MG63 (cell line): Measurements from ENCODE around the gene ZNF837. TPM values are rescaled to one million over a fixed set of nuclear protein-coding genes. Genes with fewer than 3 reads are reported as not detected.

Experiments
- DNase-seq: peaks from one replicate; pipeline ENCODE4 v3.0.0-alpha.2; 2020
- H3K27me3 ChIP-seq: fragments of 250-450 bp; sonication (Bioruptor Pico); 2 replicates; pipeline ENCODE4 v1.5.1; 2020; ENCODE audit warnings: mild to moderate bottlenecking, moderate library complexity
- H3K36me3 ChIP-seq: fragments of 250-450 bp; sonication (Bioruptor Pico); 2 replicates; pipeline ENCODE4 v1.5.1; 2020; ENCODE audit warnings: mild to moderate bottlenecking, moderate library complexity
- H3K4me3 ChIP-seq: fragments of 250-450 bp; sonication (Bioruptor Pico); 2 replicates; pipeline ENCODE4 v1.5.1; 2020; ENCODE audit warnings: mild to moderate bottlenecking, moderate library complexity
- H3K9me3 ChIP-seq: fragments of 250-450 bp; sonication (Bioruptor Pico); 2 replicates; pipeline ENCODE4 v1.5.1; 2020; ENCODE audit warnings: mild to moderate bottlenecking, moderate library complexity
- total RNA-seq: library from RNA; depleted of rRNA; stranded (reverse); fragments of >200 nt; shearing (Covaris generic); gene quantifications from 2 replicates; pipeline ENCODE4 v1.2.3, GENCODE V29; 2014; ENCODE audit warnings: low replicate concordance

The ZNF837 gene
- total RNA-seq, 1 experiment from 2014 or later, result 4.0 TPM

- Histone ChIP-seq H3K9me3 (no peaks in the 10 kb centered on the region), H3K4me3 (peak overlapping the region; percentile 92), H3K36me3 (peaks cover 7% of the 10 kb centered on the region; the same call in 1 of the 2 replicates), H3K27me3 (no peaks in the 10 kb centered on the region)
- DNase-seq, result peak; percentile 68
Measured at GRCh38 chr19:58346961-58347929, 33.6 kb downstream of the ZNF837 start.

DNA sequence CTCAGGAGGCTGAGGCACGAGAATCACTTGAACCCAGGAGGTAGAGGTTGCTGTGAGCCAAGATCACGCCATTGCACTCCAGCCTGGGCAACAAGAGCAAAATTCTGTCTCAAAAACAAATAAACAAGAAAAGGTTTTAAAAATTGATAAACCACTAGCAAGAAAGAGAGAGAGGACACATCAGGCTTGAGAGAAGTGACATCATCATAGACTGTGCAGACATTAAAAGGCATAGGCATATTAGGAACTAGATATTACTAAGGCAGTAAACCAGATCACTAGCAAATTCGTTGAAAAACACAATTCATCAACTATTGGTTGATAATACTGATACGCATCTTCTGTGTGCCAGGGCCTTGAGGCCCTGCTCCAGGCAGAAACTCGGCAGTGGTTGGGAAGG lies 35.3 kb downstream of the ZNF837 start:
- DNase-seq, result no peak

DNA sequence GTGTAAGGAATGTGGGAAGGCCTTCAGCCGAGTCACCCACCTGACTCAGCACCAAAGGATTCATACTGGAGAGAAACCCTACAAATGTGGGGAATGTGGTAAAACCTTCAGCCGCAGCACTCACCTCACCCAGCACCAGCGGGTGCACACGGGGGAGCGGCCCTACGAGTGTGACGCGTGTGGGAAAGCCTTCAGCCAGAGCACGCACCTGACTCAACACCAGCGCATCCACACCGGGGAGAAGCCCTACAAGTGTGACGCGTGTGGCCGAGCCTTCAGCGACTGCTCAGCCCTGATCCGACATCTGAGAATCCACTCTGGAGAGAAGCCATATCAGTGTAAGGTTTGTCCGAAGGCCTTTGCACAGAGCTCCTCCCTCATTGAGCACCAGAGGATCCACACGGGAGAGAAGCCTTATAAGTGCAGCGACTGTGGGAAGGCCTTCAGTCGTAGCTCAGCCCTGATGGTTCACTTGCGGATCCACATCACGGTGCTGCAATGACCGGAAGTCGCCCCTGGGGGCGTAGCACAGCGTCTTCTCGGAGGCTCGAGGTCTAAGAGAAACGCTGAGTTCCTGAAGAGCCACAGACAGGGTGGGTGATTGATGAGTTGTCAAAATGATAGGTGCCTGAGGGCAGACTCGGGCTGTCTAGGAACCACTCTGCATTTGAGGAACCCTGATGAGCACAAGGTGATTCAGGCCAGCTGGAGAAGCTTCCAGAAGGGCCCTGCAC lies 41.8 kb downstream of the ZNF837 start:
- Histone ChIP-seq H3K9me3 (peaks cover 10% of the 10 kb centered on the region), H3K27me3 (no peaks in the 10 kb centered on the region), H3K36me3 (peaks cover 58% of the 10 kb centered on the region), H3K4me3 (no peak overlapping the region)
- DNase-seq, result no peak

More for the DNA sequence above, 35.3 kb downstream of the ZNF837 start:
- H3K4me3 ChIP-seq, result no peak overlapping the region
- H3K36me3 ChIP-seq, result peaks cover 16% of the 10 kb centered on the region
- H3K9me3 ChIP-seq, result no peaks in the 10 kb centered on the region
- no peaks in the 10 kb centered on the region for H3K27me3 ChIP-seq

DNA sequence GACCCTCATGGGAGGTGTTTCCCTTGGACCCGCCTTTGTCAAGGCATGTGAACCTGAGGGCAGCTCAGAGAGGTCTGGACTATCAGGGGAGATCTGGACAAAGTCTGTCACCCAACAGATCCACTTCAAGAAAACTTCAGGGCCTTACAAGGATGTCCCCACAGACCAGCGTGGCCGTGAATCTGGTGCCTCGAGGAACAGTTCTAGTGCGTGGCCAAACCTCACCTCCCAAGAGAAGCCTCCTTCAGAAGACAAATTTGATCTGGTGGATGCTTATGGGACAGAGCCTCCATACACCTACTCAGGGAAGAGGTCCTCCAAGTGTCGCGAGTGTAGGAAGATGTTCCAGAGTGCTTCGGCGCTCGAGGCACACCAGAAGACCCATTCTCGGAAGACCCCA lies 42.5 kb downstream of the ZNF837 start:
- Histone ChIP-seq H3K36me3 (peaks cover 58% of the 10 kb centered on the region), H3K9me3 (peaks cover 10% of the 10 kb centered on the region), H3K27me3 (no peaks in the 10 kb centered on the region), H3K4me3 (no peak overlapping the region)
- no peak for DNase-seq

- H3K27me3 ChIP-seq, result peaks cover 2% of the 10 kb centered on the region; the same call in 1 of the 2 replicates
Measured at GRCh38 chr19:58336820-58337219, 44.0 kb downstream of the ZNF837 start.

GRCh38 chr19:58336216-58336615 lies 44.6 kb downstream of the ZNF837 start:
- Histone ChIP-seq H3K36me3 (peaks cover 52% of the 10 kb centered on the region), H3K4me3 (no peak overlapping the region), H3K9me3 (peaks cover 12% of the 10 kb centered on the region), H3K27me3 (peaks cover 2% of the 10 kb centered on the region; the same call in 1 of the 2 replicates)
- no peak for DNase-seq

More at GRCh38 chr19:58336820-58337219, 44.0 kb downstream of the ZNF837 start:
- Histone ChIP-seq H3K9me3 (peaks cover 12% of the 10 kb centered on the region), H3K36me3 (peaks cover 58% of the 10 kb centered on the region), H3K4me3 (no peak overlapping the region)
- DNase-seq, result no peak

- no peak overlapping the region for H3K4me3 ChIP-seq
- peaks cover 15% of the 10 kb centered on the region for H3K9me3 ChIP-seq
- H3K27me3 ChIP-seq, result peaks cover 2% of the 10 kb centered on the region; the same call in 1 of the 2 replicates
- peaks cover 50% of the 10 kb centered on the region for H3K36me3 ChIP-seq
- DNase-seq, result no peak
Measured at GRCh38 chr19:58335630-58336029, 45.2 kb downstream of the ZNF837 start.

- Histone ChIP-seq H3K36me3 (peaks cover 47% of the 10 kb centered on the region), H3K27me3 (peaks cover 2% of the 10 kb centered on the region; the same call in 1 of the 2 replicates), H3K9me3 (peaks cover 15% of the 10 kb centered on the region), H3K4me3 (no peak overlapping the region)
- no peak for DNase-seq
Measured at GRCh38 chr19:58334691-58335249, 46.1 kb downstream of the ZNF837 start.

- H3K36me3 ChIP-seq, result peaks cover 35% of the 10 kb centered on the region
- DNase-seq, result no peak
Measured at GRCh38 chr19:58332697-58333096, 48.1 kb downstream of the ZNF837 start.

DNA sequence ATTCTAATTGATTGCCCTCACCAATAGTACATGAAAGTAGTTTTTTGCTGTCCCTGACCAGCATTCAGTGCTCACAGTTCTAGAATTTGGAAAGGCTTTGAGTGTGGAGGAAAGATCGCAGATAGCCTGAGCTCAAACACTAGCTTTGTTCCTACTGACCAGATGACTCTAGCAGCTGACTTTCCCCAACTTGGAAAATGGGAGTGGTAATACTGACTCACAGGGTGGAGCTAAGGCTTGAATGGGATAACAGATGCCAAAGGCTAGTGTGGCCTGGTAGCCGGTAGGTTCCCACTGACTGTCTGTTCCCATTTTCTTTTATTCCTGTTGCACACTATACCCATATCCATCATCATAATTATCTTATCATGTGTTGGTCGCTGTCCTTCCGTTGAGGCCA lies 50.4 kb downstream of the ZNF837 start:
- peaks cover 19% of the 10 kb centered on the region for H3K36me3 ChIP-seq
- H3K4me3 ChIP-seq, result no peak overlapping the region
- DNase-seq, result no peak
- peaks cover 5% of the 10 kb centered on the region; the same call in 1 of the 2 replicates for H3K9me3 ChIP-seq
- peaks cover 2% of the 10 kb centered on the region; the same call in 1 of the 2 replicates for H3K27me3 ChIP-seq

More at GRCh38 chr19:58332697-58333096, 48.1 kb downstream of the ZNF837 start:
- peaks cover 2% of the 10 kb centered on the region; the same call in 1 of the 2 replicates for H3K27me3 ChIP-seq
- no peak overlapping the region for H3K4me3 ChIP-seq
- peaks cover 5% of the 10 kb centered on the region; the same call in 1 of the 2 replicates for H3K9me3 ChIP-seq

DNA sequence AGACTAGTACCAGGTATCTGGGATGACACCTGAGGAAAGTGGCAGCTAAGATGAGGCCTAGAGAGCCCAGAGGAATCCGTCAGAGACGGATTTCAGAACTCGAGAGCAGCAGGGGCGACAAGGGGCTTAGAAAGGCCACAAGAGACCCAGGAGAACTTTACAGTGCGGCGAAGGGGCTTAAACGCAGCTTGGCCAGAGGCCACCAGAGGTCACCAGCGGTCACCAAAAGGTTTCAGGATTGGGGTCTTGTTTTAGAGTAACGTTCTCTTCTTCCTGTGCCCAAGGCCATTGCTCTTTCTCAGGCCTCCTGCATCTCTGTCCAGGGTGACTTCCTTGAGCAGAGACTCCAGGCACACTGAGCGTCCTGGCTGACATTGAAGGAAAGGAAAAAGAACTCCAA lies 51.8 kb downstream of the ZNF837 start:
- Histone ChIP-seq H3K36me3 (peaks cover 15% of the 10 kb centered on the region; the same call in 1 of the 2 replicates), H3K9me3 (peaks cover 5% of the 10 kb centered on the region; the same call in 1 of the 2 replicates), H3K27me3 (peaks cover 2% of the 10 kb centered on the region; the same call in 1 of the 2 replicates), H3K4me3 (no peak overlapping the region)
- no peak for DNase-seq

DNA sequence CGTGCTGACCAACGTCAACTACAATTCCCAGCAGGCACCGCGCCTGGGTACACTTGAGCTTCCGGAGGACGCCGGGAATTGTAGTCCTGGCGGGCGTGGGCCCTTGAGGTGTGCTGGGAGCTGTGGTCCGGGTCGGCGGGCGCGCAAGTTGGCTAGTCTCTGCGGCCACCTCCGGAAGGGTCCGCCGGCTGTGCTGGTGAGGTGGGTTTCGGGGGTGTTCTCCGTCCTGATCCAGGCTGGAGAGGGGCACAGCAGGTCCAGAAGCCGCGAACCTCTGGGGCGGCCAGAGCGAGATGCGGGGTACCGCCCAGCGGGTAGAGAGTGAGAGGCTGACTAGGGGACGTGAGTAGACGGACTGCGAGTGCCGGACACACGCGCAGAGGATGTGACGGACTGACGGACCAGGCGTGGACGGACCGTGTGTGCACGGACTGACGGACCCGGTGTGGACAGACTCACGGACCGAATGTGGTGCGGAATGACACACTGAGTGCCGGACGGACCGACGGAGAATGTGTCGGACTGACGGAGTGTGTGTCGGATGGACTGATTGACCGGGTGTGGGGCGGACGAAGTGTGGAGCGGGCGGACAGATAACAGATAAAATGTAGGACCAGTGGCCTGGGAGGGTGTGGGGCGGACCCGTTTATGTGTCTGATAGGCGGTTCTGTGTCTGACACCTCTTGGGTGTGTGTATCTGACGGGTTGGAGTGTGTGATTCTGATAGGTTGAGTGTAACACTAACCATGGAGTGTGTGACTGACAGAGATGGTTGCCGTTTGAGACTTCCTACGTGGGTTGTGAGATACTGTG lies 53.7 kb downstream of the ZNF837 start, which contains the start of gene ZSCAN22:
Gene ZSCAN22, plus strand, starts transcription at position 81 of the 813 bp plus-strand sequence. CDS start 7,809 bp downstream, outside the sequence.
- peak within 1 kb of the TSS; percentile 89 for H3K4me3 ChIP-seq
- H3K27me3 ChIP-seq, result no peaks in the 10 kb centered on the region
- peak; percentile 98 for DNase-seq
- peaks cover 2% of the 10 kb centered on the region; the same call in 1 of the 2 replicates for H3K9me3 ChIP-seq
- H3K36me3 ChIP-seq, result peaks cover 14% of the 10 kb centered on the region

DNA sequence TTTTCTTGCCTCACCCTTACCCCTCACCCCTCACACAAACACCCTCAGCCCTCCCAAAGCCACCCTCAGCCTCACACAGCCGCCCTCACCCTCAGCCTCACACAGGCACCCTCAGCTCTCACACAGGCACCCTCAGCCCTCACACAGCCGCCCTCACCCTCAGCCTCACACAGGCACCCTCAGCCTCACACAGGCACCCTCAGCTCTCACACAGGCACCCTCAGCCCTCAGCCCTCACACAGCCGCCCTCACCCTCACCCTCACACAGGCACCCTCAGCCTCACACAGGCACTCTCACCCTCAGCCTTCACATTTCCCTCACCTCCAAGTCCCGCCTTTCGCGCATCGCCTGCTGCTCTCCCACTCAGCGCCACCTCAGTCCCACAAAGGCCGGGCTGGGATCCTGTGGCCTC lies 54.3 kb downstream of the ZNF837 start:
- H3K9me3 ChIP-seq, result peaks cover 2% of the 10 kb centered on the region; the same call in 1 of the 2 replicates
- H3K27me3 ChIP-seq, result no peaks in the 10 kb centered on the region
- peak overlapping the region; percentile 89 for H3K4me3 ChIP-seq
- H3K36me3 ChIP-seq, result peaks cover 20% of the 10 kb centered on the region
- no peak for DNase-seq

DNA sequence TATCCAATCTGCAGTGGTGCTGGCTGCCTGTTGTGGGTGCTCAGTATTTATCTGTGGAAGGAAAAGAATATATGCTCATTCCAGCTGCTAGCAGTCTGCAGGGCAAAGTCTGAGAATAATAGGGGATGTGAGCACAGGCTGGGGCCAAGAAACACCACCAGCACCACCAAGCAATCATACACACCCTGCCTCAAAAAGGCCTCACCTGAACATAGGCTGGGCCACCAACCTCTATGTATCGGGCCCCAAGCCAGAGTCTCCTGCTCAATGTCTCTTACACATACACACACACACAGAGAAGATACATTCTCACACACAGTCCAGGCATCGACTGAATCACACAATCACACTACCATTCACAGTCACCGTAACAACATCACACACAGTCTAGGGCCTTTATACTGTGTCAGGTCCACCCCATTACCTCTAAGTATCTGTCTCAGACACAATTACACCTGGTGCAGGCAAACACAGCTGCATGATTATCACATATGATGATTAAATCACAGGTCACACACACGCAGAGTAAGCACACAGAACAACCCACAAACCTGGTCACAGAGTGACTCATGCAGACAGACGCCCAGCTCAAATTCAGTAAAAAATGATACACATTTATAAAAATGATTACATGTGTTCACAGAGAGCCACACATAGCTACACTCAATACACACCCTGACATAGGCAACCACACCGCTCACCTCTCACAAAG lies 55.4 kb downstream of the ZNF837 start:
- no peak for DNase-seq
- Histone ChIP-seq H3K27me3 (no peaks in the 10 kb centered on the region), H3K36me3 (peaks cover 23% of the 10 kb centered on the region), H3K4me3 (peak overlapping the region; percentile 89), H3K9me3 (no peaks in the 10 kb centered on the region)

GRCh38 chr19:58319241-58319640 lies 61.6 kb downstream of the ZNF837 start:
- Histone ChIP-seq H3K9me3 (no peaks in the 10 kb centered on the region), H3K27me3 (no peaks in the 10 kb centered on the region), H3K4me3 (no peak overlapping the region), H3K36me3 (peaks cover 25% of the 10 kb centered on the region)
- DNase-seq, result no peak
